ENCODE measurements around the gene RXRA.

Gene RXRA

DNA sequence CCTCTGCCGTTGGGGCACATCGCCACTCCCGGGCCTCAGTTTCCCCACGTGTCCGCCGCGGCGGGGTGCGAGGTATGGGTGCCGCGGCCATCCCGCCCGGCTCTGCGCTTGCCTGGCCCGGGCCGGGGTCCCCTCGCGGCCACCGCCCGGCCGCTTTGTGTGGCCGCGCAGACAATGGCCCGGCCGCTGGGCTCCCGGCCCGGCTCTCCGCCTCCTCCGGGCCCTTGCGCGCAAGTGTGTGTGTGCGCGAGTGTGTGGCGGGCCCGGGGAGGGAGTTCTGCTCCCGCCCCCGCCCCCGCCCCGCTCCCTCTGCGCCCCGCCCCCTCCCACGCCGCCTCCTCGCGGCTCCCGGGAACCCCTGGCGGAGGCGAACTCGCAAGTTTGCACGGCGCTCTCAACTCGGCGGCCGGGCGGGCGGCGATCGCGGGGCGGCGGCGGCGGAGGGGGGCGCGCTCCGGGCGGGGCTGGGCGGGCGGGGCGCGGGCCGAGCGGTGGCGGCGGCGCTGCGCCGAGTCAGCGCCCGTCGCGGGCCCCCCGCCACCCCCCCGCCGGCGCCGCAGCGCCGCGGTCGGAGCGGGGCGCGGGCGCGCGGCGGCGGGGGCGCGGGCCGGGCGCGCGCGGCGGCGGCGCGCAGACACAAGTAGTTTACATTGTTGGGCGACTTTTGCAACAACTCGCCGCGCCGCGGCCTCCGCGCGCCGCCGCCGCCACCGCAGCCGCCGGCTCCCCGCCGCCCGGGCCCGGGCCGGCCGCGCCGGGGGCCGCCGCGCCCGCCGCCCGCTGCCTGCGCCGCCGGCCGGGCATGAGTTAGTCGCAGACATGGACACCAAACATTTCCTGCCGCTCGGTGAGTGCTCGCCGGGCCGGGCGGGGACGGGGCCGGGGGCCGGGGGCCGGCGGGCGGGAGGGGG is at the start of gene RXRA:
Gene RXRA (plus strand): TSS at position 643 of the 911 bp plus-strand sequence. CDS start 177 bp downstream, at position 820.
- peak; percentile 59 for DNase-seq

DNA sequence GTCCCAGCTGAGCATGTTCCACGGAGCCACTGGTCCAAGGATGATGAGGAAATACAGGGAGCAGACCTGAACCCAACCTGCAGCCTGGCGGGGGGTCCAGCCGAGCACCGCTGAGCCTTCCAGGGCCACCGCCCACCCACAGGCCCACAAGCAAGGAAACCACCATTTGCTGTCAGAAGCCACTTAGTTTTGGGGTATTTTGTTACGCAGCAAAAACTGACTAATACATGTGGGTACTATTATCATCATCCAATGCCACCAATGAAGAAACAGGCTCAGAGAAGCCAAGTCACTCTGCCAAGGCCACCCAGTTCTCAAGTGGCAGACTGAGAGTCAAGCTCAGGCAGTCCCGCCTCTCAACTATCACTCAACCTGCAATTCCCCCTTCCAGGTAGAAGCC is 48.0 kb upstream of the RXRA start:
- DNase-seq = no peak

DNA sequence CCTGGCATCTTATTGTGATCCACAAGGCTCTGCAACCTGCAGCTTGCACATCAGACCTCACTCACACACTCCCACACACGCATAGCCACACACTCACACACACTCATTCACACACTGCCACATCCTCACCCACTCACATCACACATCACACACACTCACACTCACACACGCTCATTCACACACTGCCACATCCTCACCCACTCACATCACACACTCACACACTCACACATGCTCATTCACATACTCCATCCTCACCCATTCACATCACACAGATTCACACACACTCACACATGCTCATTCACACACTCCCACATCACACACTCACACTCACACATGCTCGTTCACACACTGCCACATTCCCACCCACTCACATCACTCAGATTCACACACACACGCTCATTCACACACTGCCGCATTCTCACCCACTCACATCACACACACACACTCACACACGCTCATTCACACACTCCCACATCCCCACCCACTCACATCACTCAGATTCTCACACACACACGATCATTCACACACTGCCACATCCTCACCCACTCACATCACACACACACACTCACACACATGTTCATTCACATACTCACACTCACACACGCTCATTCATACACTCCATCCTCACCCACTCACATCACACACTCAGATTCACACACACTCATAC is 47.1 kb upstream of the RXRA start:
- no peak for DNase-seq

- no peak for DNase-seq
These were observed 44.1 kb upstream of the RXRA start for GRCh38 chr9:134282138-134282650.

DNA sequence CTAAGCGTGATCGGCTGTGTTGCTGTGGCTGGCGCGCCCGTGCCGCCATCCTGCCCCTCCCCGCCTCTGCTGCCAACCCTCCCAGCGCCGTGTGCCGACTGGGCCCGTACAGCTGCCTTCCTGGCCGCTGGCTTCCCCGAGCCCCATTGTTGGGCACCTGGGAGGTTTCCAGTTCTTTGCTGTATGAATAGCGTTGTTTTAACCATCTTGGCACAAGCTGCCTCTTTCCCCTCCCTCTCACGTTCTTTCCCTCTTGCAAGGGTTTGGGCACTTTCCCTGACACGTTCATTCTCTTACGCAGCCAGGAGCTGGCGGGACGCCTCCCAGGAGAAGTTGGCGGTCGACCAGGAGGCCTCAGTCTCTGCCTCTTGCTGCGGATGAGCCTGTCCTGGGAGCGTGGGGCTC is 43.1 kb upstream of the RXRA start:
- no peak for DNase-seq

GRCh38 chr9:134283692-134284265 is 42.5 kb upstream of the RXRA start:
- no peak for DNase-seq

GRCh38 chr9:134284273-134284672 is 42.0 kb upstream of the RXRA start:
- no peak for DNase-seq

- no peak for DNase-seq
These were observed 41.5 kb upstream of the RXRA start for GRCh38 chr9:134284741-134285140.

- DNase-seq = no peak
These were observed 40.9 kb upstream of the RXRA start for GRCh38 chr9:134285215-134285845.

DNA sequence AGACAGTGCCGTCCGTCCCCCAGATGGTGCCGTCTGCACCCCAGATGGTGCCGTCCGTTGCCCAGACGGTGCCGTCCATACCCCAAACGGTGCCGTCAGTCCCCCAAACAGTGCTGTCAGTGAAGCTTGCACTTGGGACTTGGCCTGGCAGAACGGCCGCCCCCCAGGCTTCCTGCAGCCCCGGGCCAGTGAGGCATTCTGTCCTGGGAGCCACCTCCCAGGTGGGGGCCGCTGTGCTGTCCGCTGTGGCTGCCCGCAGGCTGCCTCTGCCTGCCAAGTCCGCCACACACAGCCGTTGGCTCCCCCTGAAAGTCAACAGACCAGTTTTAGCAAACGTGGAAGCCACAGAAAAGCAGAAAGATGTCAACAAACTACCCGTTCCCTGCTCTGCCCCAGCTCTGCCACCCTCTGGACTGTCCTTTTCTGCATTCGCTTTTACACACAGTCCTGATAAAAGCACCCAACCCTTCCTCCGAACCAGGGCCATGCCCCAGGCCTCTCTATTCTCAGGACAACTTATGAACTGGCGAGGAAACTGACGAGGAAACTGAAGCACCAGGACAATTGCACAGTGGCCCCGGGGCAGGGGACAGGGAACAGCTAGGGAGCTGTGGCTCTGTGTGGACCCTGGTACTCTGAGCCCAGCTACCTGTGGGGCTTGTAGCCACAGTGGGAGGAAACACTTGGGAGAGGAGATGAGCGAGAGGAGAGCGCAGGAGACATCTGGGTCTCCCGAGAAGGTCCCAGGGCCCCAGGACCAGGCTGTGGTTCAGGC is 39.6 kb upstream of the RXRA start:
- no peak for DNase-seq

DNA sequence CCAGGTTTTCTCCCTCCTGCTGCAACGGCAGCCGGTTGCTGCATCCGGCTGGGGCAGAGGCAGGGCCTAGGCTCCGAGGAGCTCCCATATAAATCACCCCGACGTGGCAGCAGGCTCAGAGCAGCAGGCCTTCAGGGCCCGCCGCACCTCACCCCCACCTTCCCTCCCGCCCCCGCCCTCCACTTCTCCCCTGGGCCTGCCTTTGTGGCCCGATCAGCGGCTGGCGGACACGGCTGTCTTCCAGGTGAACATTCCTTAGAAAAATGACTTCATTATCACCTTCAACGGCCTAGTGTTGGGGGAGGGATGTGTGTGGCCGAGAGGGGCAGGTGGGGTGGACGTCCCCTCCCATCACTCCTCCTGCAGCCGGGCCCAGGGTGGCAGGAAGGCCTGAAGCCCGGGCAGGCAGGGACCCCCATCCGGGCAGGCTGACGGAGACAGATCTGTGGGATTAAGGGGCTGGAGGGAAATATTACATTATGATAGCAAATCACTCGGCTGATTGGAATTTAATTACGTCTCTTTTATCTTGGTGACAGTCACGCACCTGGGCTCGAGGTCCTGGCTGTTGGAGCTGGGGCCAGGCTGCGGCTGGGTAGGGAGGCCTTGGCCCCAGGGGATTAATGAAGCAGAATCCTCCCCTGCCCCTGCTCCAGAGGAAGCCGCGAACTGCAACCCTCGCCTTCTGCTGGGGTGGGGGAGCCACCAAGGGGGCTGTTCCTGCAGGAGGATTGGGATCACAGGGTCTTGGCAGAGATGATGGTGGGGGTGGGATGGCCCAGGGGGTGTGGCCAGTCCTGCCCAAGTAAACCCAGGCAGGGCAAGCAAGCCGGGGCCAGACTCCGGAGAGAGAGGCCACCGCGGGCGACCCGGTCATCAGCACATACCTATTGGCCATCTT is 38.4 kb upstream of the RXRA start:
- no peak for DNase-seq

- DNase-seq = no peak
These were observed 37.5 kb upstream of the RXRA start for GRCh38 chr9:134288746-134289145.

- no peak for DNase-seq
These were observed 36.9 kb upstream of the RXRA start for GRCh38 chr9:134289241-134289875.

DNA sequence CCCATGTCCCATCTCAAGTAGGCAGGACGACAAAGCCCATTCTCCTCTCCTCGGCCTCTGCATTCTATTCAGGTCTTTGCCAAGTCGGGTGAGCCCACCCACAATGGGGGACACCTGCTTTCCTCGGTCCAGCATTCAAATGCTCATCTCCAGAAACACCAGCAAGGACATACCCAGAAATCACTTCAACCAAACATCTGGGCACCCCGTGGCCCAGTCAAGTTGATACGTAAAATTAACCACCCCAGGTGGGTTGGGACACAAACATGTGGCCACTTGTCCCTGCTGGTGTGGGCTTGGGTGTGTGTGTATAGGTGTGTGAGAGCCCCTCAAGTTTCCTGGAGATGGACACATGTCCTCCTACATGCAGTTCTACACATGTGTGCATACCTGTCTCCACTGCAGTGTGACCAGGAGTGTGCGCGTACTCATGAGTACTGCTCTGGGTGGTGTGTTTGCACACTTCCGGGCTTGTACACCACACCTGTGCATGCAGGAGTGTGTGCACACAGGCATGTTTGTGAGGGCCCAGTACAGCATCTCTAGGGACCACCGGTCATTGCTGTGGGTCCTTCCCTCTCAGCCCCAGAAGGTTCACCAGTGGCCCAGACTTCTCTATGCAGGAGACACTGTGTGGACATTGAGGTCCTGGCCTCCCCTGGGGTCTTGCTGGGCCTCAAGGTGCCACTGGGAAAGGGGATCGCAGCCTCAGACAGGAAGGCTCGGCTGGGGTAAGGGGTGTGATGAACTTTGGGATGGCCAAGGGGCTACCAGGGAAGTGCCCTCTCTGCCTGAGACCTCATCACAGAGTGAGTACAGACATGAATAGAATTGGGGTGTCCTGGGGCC is 35.4 kb upstream of the RXRA start:
- DNase-seq = no peak

- DNase-seq = no peak
These were observed 34.8 kb upstream of the RXRA start for GRCh38 chr9:134291452-134291881.

DNA sequence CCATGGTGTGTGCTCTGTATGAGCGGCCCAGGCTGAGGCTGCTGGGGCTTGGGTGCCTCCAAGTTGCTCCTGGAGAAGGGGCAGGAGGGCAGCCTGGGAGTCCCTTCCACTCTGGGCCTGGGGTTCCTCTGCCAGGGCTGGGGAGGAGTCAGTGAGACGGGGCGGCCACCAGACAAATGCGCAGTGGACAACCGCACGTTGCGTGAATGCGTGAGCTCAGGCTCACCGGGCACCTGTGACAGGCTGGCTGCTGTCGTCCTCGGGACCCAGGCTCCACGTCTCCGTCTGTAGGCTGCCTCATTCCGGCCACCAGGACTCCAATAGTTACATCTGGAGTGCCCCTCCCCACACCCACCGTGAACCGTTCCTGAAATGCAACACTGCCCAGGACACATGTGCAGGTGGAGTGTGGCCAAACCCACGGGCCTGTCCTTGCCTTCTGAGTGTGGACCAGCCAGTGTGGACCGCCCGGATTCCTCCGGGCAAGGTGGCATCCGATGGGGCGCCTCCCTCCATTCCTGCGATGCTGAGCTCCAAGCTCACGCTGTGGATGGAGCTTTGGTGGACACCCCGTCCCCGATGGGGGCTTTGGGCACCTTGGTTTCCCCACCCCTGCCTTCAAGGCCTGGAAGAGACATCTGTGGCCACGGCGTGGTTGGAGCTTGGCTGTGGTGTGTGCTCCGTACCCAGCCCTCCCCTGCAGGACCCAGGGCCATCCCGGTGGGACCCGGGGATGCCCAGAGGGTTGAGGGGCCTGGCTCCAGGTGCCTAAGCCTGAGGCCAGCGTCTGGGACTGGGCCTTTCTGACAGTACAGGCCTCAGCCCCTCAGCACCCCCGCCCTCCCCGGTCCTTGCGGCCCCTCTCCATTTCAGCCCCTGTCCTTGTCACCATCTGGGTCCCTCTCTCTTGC is 34.0 kb upstream of the RXRA start:
- DNase-seq = no peak

GRCh38 chr9:134293031-134293521 is 33.2 kb upstream of the RXRA start:
- DNase-seq = no peak

DNA sequence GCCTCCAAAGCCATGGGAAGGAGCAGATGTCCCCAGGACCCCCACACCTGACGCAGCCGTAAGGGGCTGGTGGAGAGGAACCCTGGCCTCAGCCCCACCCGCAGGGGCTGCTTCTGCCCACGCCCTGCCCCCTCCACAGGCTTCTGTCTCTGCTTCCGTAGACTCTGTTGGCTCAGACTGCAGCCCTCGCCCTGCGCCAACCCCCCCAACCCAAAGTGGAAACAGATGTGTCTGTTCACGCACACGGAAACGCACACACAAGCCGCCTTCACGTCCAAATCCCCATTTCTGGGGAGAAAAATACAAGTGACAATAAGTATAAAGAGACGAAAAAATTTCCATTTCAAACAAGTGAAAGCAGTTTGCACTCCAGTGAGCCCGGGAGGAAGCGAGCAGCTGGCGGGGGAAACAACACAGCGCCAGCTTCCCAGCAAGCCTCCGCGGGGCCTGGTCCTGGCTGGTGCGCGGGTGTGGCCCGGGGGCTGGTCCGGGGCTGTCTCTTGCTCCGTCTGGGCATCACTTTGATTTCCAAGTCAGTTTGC is 32.6 kb upstream of the RXRA start:
- DNase-seq = no peak
